Ovary (tissue), 3 donors: ENCODE results near the gene KRTAP1-4.

Experiments used
- CTCF ChIP-seq, 3 donors: fragments of 450-650 bp in 2 of 3; fragments of 200-600 bp in 1 of 3; IDR thresholded peaks; one replicate each; pipeline versions ENCODE4 v1.5.1 to v1.8.0; 2016 to 2022; ENCODE audit warnings: antibody characterized with exemption in 3 of 3, mild to moderate bottlenecking in 1 of 3
- EP300 ChIP-seq: sonication (generic); formaldehyde crosslinking; IDR thresholded peaks from one replicate; pipeline ENCODE4 v1.6.1; 2017; ENCODE audit warnings: antibody characterized with exemption
- POLR2A ChIP-seq: fragments of 450-650 bp; IDR thresholded peaks from one replicate; pipeline ENCODE4 v1.6.1; 2017; ENCODE audit warnings: antibody characterized with exemption, mild to moderate bottlenecking, moderate library complexity
- donor health status: DM: no; HTN: no; CAD: no.

- TF ChIP-seq CTCF (IDR thresholded peaks at IDR 0.05): no peak
- no peak for TF ChIP-seq POLR2A
- TF ChIP-seq EP300: no peak
Measured at GRCh38 chr17:41054025-41054424, 24.0 kb upstream of the KRTAP1-4 start.
